Activated CD4-positive, alpha-beta T cell treated with anti-CD3 and anti-CD28 coated beads for 36 hours (primary cell): ENCODE measurements around the gene SIGLEC12. TPM values are rescaled to one million over a fixed set of nuclear protein-coding genes. Genes with fewer than 3 reads are reported as not detected.
"Not testable (repeated sequence)": the region's sequence is repeated elsewhere in the genome, so short reads cannot be mapped to it uniquely, and the experiment has no call there.

Source experiments
- ATAC-seq: fragments of 200-7000 bp; cut with Tn5 transposase; one replicate; pipeline ENCODE4 v1.10.0; 2021; ENCODE audit warnings: mild to moderate bottlenecking, moderate library complexity
- CTCF ChIA-PET: fragments of 350-600 bp; sonication (Branson Sonifier 250); formaldehyde crosslinking; loops from one replicate; lab custom pipeline; 2021; ENCODE audit warnings: antibody characterized with exemption; lab: Charles Lee
- POLR2A ChIA-PET: fragments of 350-600 bp; sonication (Branson Sonifier 250); formaldehyde crosslinking; loops from one replicate; lab custom pipeline; 2021; ENCODE audit warnings: antibody characterized with exemption, inconsistent platforms; lab: Charles Lee
- DNase-seq: peaks from one replicate; pipeline ENCODE4 v3.0.0-alpha.2; 2020
- H3K27ac Mint-ChIP-seq: one replicate; pipeline ENCODE4 v1.8.0; 2021; ENCODE audit warnings: mixed read lengths
- H3K27me3 Mint-ChIP-seq: one replicate; pipeline ENCODE4 v1.8.0; 2021; ENCODE audit warnings: mixed read lengths
- H3K36me3 Mint-ChIP-seq: one replicate; pipeline ENCODE4 v1.8.0; 2021; ENCODE audit warnings: low read depth, mixed read lengths
- H3K4me1 Mint-ChIP-seq: one replicate; pipeline ENCODE4 v1.8.0; 2021; ENCODE audit warnings: mixed read lengths
- H3K4me3 Mint-ChIP-seq: one replicate; pipeline ENCODE4 v1.8.0; 2021; ENCODE audit warnings: mild to moderate bottlenecking, moderate library complexity, mixed read lengths
- H3K9me3 Mint-ChIP-seq: one replicate; pipeline ENCODE4 v1.8.0; 2021; ENCODE audit warnings: low read depth, mixed read lengths
- intact Hi-C, 2 experiments: fragments of 100-400 bp; cut with DNase I in 1 of 2; cut with micrococcal nuclease in 1 of 2; formaldehyde crosslinking; loops; one replicate each; pipeline versions ENCODE4 v1.14.2 to v1.15.1; 2022 to 2024; cut with DNase I, micrococcal nuclease
- total RNA-seq, 2 experiments: library from RNA; stranded (reverse); gene quantifications; one replicate each; pipeline ENCODE4 v1.2.3, GENCODE V29; 2021

The SIGLEC12 gene
- total RNA-seq, 2 experiments from 2014 or later, result 1.2 to 1.9 TPM

DNA sequence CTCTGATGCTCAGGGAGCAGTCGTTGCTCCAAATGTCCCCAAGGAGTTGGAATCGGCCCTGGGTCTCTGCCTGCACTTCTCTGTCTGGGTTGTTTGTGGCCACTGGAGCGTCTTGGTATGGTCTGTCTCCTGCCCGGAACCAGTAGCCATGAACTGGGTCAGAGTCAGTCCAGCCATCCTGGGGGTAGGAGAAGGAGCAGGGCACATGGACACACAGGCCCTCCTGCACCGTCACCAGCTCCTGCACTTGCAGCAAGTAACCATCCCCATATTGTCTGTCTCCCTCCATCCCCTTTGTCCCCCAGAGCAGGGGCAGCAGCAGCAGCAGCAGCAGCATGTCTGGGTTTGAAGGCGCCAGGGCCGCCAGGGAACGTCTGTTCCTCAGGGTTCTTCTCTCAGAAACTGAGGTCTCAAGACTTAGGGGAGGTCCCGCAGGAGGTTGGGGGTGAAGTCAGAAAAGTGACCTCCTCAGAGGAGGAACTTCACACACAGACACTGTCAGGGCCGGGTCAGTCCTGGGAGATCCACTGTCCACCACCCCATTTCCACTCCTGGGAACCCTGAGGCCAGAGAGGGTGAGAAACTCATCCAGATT, 43.5 kb downstream of the SIGLEC12 start, which contains the start of gene SIGLEC8:
Gene SIGLEC8, minus strand, starts transcription at position 404 of the 595 bp plus-strand sequence. Its CDS starts 67 bp downstream, at position 337.
- intact Hi-C loops, result no loop called here
- no peak within 1 kb of the TSS for H3K27ac Mint-ChIP-seq
- ChIA-PET CTCF (no interaction called here), POLR2A (no interaction called here)
- H3K4me3 Mint-ChIP-seq, result no peak within 1 kb of the TSS
- ATAC-seq, result no peak
- peaks cover 17% of the 10 kb centered on the region for H3K27me3 Mint-ChIP-seq
- no peaks in the 10 kb centered on the region for H3K9me3 Mint-ChIP-seq
- H3K36me3 Mint-ChIP-seq, result no peaks in the 10 kb centered on the region
- H3K4me1 Mint-ChIP-seq, result peaks cover 4% of the 10 kb centered on the region
- DNase-seq, result no peak

DNA sequence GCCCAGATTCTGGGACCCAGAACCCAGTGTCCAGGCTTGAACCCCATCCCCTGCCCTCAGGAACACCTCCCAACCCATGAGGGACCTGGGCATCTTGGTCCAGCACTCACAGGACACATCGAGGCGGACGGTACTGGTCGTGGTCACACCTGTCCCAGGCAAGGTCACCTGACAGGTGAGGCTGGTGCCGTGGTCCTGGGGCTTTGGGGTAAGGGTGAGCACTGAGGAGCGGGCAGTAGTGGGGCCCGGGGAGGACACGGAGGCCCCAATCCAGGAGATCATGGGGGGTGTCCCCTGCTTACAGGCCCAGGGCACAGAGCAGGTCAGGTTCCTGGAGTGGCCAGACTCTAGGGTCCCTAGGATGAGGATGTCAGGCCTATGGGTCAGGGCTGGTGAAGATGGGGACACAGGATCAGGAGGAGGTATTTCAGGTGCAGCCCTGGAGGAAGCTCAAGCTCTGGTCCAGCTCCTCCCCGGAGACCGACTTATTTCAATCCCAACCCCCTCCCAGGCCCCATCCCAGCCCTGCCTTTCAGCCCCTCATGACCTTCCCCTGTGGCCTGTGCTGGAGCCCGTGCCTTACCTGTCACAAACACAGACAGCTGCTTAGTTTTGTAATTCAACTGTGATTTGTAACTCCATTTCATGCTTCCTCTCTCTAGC, 44.1 kb downstream of the SIGLEC12 start:
- no peak overlapping the region for H3K27ac Mint-ChIP-seq
- ChIA-PET POLR2A (no interaction called here), CTCF (no interaction called here)
- ATAC-seq (no peak), DNase-seq (no peak)
- peaks cover 12% of the 10 kb centered on the region for H3K27me3 Mint-ChIP-seq
- intact Hi-C loops, result no loop called here
- no peaks in the 10 kb centered on the region for H3K4me1 Mint-ChIP-seq
- H3K4me3 Mint-ChIP-seq, result no peak overlapping the region
- H3K36me3 Mint-ChIP-seq, result no peaks in the 10 kb centered on the region
- H3K9me3 Mint-ChIP-seq, result no peaks in the 10 kb centered on the region

DNA sequence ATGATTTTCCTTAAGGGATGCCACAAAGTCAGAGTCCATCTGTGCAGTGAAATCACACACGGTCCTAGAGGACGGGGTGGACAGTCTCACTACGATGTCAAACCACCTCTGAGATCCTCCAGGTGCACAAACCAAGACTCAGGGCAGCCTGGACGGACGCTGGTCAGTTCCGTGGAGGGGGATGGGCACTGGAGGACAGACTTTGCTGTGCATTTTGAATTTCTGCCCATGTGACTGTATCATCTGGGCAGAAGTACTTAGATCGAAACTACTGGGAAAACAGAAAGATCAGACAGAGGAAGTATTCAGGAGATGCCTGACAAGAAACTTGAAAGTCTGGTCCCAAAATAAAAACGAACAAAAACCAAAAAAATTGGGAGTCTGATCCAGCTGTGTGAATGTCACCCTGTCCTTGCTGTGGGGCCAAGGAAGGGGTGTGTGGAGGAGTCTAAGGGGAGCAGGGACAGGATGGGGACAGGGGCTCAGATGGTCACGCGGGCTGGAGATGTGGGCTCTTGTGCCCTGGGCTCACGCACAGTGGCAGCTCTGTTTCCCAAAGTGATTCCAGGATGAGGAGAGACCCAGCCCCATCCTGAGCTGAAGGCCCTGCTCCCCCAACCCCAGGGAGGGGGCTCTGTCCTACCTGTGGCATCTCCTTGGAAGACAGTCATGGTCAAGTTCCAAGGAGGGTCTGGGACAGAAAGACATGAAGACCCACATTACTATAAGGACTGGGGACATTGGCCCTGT, 44.9 kb downstream of the SIGLEC12 start:
- no peak for DNase-seq
- ChIA-PET POLR2A (no interaction called here), CTCF (no interaction called here)
- Mint-ChIP-seq H3K27ac (no peak overlapping the region), H3K9me3 (no peaks in the 10 kb centered on the region), H3K4me3 (no peak overlapping the region), H3K4me1 (no peaks in the 10 kb centered on the region), H3K36me3 (no peaks in the 10 kb centered on the region), H3K27me3 (peaks cover 12% of the 10 kb centered on the region)
- intact Hi-C loops, result no loop called here
- no peak for ATAC-seq

DNA sequence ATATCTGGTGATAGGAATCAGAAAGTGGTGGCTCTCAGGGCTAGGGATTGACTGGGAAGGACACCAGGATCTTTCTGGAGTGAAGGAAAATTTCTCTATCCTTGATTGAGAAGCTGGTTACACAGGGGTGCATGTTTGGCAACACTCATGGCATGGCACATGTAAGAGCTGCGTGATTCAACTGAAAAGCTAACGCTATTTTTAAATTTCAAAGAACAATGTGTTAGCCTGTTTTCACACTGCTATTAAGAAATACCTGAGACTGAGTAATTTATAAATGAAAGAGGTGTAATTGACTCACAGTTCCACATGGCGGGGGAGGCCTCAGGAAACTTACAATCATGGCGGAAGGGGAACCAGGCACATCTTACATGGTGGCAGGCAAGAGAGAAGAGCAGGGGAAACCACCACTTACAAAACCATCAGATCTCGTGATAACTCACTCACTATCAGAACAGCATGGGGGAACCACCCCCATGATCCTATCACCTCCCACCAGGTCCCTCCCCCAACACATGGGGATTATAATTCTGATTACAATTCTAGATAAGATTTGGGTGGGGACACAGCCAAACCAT, 50.8 kb downstream of the SIGLEC12 start:
- peaks cover 12% of the 10 kb centered on the region for H3K36me3 Mint-ChIP-seq
- H3K4me3 Mint-ChIP-seq, result no peak overlapping the region
- peaks cover 19% of the 10 kb centered on the region for H3K9me3 Mint-ChIP-seq
- intact Hi-C loops, result no loop called here
- peaks cover 50% of the 10 kb centered on the region for H3K4me1 Mint-ChIP-seq
- peak overlapping the region; percentile 59 for H3K27ac Mint-ChIP-seq
- H3K27me3 Mint-ChIP-seq, result no peaks in the 10 kb centered on the region
- CTCF ChIA-PET, result interaction anchor here (0.6 to 1.9 kb wide), 3 partner anchors 9 to 209 kb away, joined by 3 to 5 read pairs (median 4); no protein-coding TSS in a partner anchor
- POLR2A ChIA-PET, result interaction anchor here (1.4 kb wide), 1 partner anchor 10 kb away, joined by 3 read pairs; no protein-coding TSS in a partner anchor
- ATAC-seq (peak; percentile 21), DNase-seq (peak; percentile 37)

DNA sequence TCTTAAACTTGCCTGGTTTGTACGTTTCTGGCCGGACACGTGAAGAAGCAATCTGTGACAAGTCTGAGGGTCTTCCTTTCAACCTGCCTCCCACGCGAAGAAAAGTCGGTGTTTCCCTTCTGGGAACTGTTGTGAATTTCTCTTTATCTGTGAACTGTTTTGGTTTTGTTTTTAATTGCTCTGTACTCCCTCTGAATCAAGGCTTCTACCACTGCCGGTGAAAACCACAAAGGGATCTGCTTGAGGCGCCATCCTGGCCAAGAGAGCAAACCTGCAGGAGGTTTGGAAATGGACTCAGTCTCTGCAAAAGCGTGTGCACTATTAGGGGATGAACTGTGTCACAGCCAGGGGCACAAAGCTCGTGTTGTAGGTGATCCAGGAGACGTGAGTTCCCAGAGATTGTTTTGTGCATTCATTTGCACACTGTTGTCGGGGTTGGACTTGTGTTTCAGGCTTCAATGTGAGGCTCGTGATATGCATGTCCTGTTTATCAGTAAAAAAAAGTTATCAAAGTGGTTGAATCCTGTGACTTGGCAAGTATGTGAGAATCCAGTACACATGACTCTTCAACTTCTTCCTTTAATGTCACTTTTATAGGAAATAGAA, 53.1 kb downstream of the SIGLEC12 start:
- Mint-ChIP-seq H3K36me3 (peaks cover 12% of the 10 kb centered on the region), H3K27ac (peak overlapping the region; percentile 85), H3K4me1 (peaks cover 57% of the 10 kb centered on the region), H3K4me3 (peak overlapping the region; percentile 50), H3K27me3 (no peaks in the 10 kb centered on the region), H3K9me3 (peaks cover 20% of the 10 kb centered on the region)
- ChIA-PET POLR2A (interaction anchor here (0.8 kb wide), 1 partner anchor 81 kb away, joined by 4 read pairs; no protein-coding TSS in a partner anchor), CTCF (interaction anchor here (0.9 to 1.4 kb wide), 6 partner anchors 12 to 329 kb away, joined by 3 to 4 read pairs (median 3); no protein-coding TSS in a partner anchor)
- ATAC-seq (peak; percentile 87), DNase-seq (peak; percentile 77)
- intact Hi-C loops, result loop anchor here in 1 of 2 experiments (1.0 to 10.0 kb wide), 3 partner anchors 41 to 726 kb away; partner anchors contain the start of gene ZNF836

DNA sequence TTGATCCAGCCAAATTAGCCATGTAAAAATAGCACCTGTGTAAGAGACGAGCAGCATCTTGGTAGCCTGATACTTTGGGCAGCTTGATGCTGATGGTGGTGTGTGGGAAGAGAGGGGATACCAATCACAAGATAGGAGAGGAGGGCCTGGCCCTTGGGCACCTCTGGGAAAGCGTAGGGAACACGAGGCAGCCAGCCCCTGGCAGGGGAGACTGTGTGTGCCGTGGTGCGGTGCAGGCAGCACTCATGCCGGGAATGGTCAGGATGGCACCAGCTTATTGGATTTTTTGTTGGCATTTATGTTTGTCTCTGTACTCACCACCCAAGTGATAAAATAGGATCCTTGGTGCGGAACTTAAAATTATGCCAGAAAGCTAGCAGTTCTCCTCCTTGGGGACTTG, 53.6 kb downstream of the SIGLEC12 start:
- intact Hi-C loops, result loop anchor here in 1 of 2 experiments (1.0 to 10.0 kb wide), 3 partner anchors 41 to 727 kb away; partner anchors contain the start of gene ZNF836
- peaks cover 62% of the 10 kb centered on the region for H3K4me1 Mint-ChIP-seq
- H3K27ac Mint-ChIP-seq, result peak overlapping the region; percentile 85
- peak overlapping the region; percentile 50 for H3K4me3 Mint-ChIP-seq
- H3K27me3 Mint-ChIP-seq, result no peaks in the 10 kb centered on the region
- no peak for DNase-seq
- peaks cover 13% of the 10 kb centered on the region for H3K36me3 Mint-ChIP-seq
- ATAC-seq, result peak; percentile 20
- ChIA-PET POLR2A (interaction anchor here (0.6 kb wide), 1 partner anchor 198 kb away, joined by 4 read pairs; no protein-coding TSS in a partner anchor), CTCF (interaction anchor here (1.1 to 1.4 kb wide), 3 partner anchors 21 to 330 kb away, joined by 3 to 4 read pairs (median 3); no protein-coding TSS in a partner anchor)
- H3K9me3 Mint-ChIP-seq, result peaks cover 23% of the 10 kb centered on the region

DNA sequence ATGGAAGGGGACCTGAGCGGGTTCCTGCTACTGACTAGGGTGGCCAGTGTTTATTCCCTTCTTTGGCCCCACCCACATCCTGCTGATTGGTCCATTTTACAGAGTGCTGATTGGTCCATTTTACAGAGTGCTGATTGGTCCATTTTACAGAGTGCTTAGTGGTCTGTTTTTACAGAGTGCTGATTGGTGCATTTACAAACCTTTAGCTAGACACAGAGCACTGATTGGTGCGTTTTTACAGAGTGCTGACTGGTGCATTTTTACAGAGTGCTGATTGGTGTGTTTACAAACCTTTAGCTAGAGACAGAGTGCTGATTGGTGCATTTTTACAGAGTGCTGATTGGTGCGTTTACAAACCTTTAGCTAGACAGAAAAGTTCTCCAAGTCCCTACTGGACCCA, 54.1 kb downstream of the SIGLEC12 start:
- Mint-ChIP-seq H3K36me3 (peaks cover 14% of the 10 kb centered on the region), H3K4me1 (peaks cover 67% of the 10 kb centered on the region), H3K9me3 (peaks cover 23% of the 10 kb centered on the region), H3K27ac (peak overlapping the region; percentile 85)
- ChIA-PET POLR2A (interaction anchor here (0.6 to 0.7 kb wide), 2 partner anchors 135 to 197 kb away, joined by 3 to 4 read pairs; no protein-coding TSS in a partner anchor), CTCF (interaction anchor here (1.1 to 1.7 kb wide), 3 partner anchors 11 to 49 kb away, joined by 3 to 6 read pairs (median 6); no protein-coding TSS in a partner anchor)
- DNase-seq, H3K4me3 Mint-ChIP-seq, ATAC-seq, H3K27me3 Mint-ChIP-seq: not testable (repeated sequence)
- intact Hi-C loops, result loop anchor here in 1 of 2 experiments (10.0 kb wide), 1 partner anchor 727 kb away; the partner anchor contains the start of gene ZNF836

DNA sequence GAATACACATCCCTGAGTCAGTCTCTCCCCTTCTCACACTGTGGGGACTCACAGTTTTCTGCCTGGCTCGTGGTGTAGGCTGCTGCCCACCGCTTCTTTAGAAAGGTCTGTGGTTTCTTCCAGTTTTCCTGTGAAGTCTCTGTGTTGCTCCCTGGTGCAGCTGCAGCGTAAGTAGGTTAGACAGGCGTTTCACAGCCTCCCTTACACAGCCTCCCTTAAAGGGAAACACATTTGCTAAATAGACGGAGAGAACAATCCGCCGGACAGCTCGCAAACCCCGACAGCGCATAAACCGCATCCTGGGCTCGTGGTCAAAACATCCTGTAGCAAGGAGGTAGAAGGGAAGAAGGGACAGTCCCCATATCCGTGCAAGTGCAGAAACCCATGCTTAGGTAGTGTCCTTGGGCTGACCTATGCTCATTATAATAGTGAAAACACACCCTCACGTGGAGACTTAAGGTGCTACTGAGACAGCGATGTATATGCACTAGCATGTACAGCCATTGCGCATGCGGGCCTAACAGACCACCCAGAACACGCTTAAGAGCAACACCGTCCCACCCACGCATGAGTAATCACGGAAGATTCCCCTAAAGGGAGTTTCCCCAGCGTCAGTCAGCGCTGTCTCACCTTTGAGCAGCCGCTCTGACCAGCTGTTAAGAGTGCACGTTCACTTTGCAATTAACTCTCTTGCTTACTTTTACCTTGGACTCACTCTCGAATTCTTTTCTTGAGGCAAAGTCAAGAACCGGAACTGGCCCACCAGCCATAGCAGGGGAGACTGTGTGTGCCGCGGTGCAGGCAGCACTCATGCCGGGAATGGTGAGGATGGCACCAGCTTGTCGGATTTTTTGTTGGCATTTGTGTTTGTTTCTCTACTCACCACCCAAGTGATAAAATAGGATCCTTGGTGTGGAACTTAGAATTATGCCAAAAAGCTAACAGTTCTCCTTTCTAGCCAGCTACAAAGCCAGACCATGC, 59.9 kb downstream of the SIGLEC12 start:
- peak overlapping the region; percentile 72 for H3K4me3 Mint-ChIP-seq
- peaks cover 5% of the 10 kb centered on the region for H3K9me3 Mint-ChIP-seq
- no peaks in the 10 kb centered on the region for H3K27me3 Mint-ChIP-seq
- peak; percentile 96 for DNase-seq
- peaks cover 67% of the 10 kb centered on the region for H3K4me1 Mint-ChIP-seq
- ChIA-PET POLR2A (interaction anchor here (0.6 to 1.8 kb wide), 7 partner anchors 9 to 1034 kb away, joined by 3 to 10 read pairs (median 4); no protein-coding TSS in a partner anchor), CTCF (interaction anchor here (0.6 to 4.0 kb wide), 13 partner anchors 9 to 262 kb away, joined by 3 to 21 read pairs (median 3); partner anchors contain the start of gene VSIG10L)
- intact Hi-C loops, result loop anchor here (1.0 to 10.0 kb wide), 14 partner anchors 19 to 1079 kb away; partner anchors contain the start of genes CTU1 (in 1 of the 2), NKG7 (in 1 of the 2) and ZNF836 (in 1 of the 2)
- peak overlapping the region; percentile 95 for H3K27ac Mint-ChIP-seq
- peak; percentile 91 for ATAC-seq
- H3K36me3 Mint-ChIP-seq, result peaks cover 2% of the 10 kb centered on the region
